ENCODE data around the gene GMDS. TPM values are rescaled to one million over a fixed set of nuclear protein-coding genes. Genes with fewer than 3 reads are reported as not detected.

The GMDS gene
- total and polyA plus RNA-seq, 2 experiments from 2014 or later = 30.1 to 36.5 TPM

DNA sequence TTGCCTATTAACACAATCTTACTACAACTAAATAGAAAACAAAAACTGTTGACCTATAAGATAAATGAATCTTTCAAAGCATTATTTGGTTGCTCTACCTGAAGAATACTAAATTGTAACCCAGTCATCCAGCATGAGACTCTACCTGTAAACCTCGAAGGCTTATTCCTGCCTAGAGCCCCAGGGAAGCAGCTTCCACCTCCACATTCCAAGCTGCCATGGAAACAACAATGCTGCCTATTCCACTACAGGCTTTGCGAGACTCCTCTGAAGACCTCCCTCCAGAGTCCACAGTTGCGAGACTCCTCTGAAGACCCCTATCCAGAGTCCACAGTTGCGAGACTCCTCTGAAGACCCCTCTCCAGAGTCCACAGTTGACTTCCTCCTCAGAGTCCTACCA is 15.7 kb downstream of the GMDS start:
- Mint-ChIP-seq H3K4me1 (peaks cover 50% of the 10 kb centered on the region), H3K27ac (peak overlapping the region; percentile 35; the same call in 1 of the 2 replicates), H3K9me3 (no peaks in the 10 kb centered on the region), H3K27me3 (ENCODE audit: insufficient read depth, low read depth, poor library complexity) (peaks cover 2% of the 10 kb centered on the region), H3K36me3 (ENCODE audit: low read depth) (no peaks in the 10 kb centered on the region), H3K4me3 (peak overlapping the region; percentile 37; the same call in 1 of the 3 replicates)
- TF ChIP-seq ZNF114 (CRISPR knock-in tag; IDR thresholded peaks at IDR 0.05) (no peak), NANOG (IDR thresholded peaks at IDR 0.05; ENCODE audit: borderline replicate concordance) (no peak), STAT1 (IDR thresholded peaks at IDR 0.05; ENCODE audit: unreplicated experiment) (no peak), EZH2phosphoT487 (IDR thresholded peaks at IDR 0.05; ENCODE audit: unreplicated experiment) (no peak), ZNF331 (CRISPR knock-in tag; IDR thresholded peaks at IDR 0.05; ENCODE audit: low read depth) (no peak), JUNB (IDR thresholded peaks at IDR 0.05; ENCODE audit: unreplicated experiment) (no peak), POLR2AphosphoS5 (IDR thresholded peaks at IDR 0.05; ENCODE audit: low read depth) (no peak), EZH2 (IDR thresholded peaks at IDR 0.05; ENCODE audit: low read depth, unreplicated experiment) (no peak), CREB1 (CRISPR knock-in tag; IDR thresholded peaks at IDR 0.05; ENCODE audit: low read depth) (no peak)
- TF ChIP-seq, protein P1, sequence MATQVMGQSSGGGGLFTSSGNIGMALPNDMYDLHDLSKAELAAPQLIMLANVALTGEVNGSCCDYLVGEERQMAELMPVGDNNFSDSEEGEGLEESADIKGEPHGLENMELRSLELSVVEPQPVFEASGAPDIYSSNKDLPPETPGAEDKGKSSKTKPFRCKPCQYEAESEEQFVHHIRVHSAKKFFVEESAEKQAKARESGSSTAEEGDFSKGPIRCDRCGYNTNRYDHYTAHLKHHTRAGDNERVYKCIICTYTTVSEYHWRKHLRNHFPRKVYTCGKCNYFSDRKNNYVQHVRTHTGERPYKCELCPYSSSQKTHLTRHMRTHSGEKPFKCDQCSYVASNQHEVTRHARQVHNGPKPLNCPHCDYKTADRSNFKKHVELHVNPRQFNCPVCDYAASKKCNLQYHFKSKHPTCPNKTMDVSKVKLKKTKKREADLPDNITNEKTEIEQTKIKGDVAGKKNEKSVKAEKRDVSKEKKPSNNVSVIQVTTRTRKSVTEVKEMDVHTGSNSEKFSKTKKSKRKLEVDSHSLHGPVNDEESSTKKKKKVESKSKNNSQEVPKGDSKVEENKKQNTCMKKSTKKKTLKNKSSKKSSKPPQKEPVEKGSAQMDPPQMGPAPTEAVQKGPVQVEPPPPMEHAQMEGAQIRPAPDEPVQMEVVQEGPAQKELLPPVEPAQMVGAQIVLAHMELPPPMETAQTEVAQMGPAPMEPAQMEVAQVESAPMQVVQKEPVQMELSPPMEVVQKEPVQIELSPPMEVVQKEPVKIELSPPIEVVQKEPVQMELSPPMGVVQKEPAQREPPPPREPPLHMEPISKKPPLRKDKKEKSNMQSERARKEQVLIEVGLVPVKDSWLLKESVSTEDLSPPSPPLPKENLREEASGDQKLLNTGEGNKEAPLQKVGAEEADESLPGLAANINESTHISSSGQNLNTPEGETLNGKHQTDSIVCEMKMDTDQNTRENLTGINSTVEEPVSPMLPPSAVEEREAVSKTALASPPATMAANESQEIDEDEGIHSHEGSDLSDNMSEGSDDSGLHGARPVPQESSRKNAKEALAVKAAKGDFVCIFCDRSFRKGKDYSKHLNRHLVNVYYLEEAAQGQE (IDR thresholded peaks at IDR 0.05; ENCODE audit: unreplicated experiment) = no peak
- TF ChIP-seq, protein P2, sequence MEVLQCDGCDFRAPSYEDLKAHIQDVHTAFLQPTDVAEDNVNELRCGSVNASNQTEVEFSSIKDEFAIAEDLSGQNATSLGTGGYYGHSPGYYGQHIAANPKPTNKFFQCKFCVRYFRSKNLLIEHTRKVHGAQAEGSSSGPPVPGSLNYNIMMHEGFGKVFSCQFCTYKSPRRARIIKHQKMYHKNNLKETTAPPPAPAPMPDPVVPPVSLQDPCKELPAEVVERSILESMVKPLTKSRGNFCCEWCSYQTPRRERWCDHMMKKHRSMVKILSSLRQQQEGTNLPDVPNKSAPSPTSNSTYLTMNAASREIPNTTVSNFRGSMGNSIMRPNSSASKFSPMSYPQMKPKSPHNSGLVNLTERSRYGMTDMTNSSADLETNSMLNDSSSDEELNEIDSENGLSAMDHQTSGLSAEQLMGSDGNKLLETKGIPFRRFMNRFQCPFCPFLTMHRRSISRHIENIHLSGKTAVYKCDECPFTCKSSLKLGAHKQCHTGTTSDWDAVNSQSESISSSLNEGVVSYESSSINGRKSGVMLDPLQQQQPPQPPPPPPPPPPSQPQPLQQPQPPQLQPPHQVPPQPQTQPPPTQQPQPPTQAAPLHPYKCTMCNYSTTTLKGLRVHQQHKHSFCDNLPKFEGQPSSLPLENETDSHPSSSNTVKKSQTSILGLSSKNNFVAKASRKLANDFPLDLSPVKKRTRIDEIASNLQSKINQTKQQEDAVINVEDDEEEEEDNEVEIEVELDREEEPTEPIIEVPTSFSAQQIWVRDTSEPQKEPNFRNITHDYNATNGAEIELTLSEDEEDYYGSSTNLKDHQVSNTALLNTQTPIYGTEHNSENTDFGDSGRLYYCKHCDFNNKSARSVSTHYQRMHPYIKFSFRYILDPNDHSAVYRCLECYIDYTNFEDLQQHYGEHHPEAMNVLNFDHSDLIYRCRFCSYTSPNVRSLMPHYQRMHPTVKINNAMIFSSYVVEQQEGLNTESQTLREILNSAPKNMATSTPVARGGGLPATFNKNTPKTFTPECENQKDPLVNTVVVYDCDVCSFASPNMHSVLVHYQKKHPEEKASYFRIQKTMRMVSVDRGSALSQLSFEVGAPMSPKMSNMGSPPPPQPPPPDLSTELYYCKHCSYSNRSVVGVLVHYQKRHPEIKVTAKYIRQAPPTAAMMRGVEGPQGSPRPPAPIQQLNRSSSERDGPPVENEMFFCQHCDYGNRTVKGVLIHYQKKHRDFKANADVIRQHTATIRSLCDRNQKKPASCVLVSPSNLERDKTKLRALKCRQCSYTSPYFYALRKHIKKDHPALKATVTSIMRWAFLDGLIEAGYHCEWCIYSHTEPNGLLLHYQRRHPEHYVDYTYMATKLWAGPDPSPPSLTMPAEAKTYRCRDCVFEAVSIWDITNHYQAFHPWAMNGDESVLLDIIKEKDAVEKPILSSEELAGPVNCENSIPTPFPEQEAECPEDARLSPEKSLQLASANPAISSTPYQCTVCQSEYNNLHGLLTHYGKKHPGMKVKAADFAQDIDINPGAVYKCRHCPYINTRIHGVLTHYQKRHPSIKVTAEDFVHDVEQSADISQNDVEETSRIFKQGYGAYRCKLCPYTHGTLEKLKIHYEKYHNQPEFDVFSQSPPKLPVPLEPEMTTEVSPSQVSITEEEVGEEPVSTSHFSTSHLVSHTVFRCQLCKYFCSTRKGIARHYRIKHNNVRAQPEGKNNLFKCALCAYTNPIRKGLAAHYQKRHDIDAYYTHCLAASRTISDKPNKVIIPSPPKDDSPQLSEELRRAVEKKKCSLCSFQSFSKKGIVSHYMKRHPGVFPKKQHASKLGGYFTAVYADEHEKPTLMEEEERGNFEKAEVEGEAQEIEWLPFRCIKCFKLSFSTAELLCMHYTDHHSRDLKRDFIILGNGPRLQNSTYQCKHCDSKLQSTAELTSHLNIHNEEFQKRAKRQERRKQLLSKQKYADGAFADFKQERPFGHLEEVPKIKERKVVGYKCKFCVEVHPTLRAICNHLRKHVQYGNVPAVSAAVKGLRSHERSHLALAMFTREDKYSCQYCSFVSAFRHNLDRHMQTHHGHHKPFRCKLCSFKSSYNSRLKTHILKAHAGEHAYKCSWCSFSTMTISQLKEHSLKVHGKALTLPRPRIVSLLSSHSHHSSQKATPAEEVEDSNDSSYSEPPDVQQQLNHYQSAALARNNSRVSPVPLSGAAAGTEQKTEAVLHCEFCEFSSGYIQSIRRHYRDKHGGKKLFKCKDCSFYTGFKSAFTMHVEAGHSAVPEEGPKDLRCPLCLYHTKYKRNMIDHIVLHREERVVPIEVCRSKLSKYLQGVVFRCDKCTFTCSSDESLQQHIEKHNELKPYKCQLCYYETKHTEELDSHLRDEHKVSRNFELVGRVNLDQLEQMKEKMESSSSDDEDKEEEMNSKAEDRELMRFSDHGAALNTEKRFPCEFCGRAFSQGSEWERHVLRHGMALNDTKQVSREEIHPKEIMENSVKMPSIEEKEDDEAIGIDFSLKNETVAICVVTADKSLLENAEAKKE (CRISPR knock-in tag; IDR thresholded peaks at IDR 0.05) = no peak
- TF ChIP-seq, protein P3, sequence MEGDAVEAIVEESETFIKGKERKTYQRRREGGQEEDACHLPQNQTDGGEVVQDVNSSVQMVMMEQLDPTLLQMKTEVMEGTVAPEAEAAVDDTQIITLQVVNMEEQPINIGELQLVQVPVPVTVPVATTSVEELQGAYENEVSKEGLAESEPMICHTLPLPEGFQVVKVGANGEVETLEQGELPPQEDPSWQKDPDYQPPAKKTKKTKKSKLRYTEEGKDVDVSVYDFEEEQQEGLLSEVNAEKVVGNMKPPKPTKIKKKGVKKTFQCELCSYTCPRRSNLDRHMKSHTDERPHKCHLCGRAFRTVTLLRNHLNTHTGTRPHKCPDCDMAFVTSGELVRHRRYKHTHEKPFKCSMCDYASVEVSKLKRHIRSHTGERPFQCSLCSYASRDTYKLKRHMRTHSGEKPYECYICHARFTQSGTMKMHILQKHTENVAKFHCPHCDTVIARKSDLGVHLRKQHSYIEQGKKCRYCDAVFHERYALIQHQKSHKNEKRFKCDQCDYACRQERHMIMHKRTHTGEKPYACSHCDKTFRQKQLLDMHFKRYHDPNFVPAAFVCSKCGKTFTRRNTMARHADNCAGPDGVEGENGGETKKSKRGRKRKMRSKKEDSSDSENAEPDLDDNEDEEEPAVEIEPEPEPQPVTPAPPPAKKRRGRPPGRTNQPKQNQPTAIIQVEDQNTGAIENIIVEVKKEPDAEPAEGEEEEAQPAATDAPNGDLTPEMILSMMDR (conservative IDR thresholded peaks at IDR 0.05; ENCODE audit: low read depth in 2 of 2) = no peak
- TF ChIP-seq, protein P4, sequence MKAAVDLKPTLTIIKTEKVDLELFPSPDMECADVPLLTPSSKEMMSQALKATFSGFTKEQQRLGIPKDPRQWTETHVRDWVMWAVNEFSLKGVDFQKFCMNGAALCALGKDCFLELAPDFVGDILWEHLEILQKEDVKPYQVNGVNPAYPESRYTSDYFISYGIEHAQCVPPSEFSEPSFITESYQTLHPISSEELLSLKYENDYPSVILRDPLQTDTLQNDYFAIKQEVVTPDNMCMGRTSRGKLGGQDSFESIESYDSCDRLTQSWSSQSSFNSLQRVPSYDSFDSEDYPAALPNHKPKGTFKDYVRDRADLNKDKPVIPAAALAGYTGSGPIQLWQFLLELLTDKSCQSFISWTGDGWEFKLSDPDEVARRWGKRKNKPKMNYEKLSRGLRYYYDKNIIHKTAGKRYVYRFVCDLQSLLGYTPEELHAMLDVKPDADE (IDR thresholded peaks at IDR 0.05) = no peak
- no peaks in the 10 kb centered on the region for H3F3A ChIP-seq (replicated peaks; ENCODE audit: low read depth)
- no peaks in the 10 kb centered on the region for H3K36me3 ChIP-seq (ENCODE audit: insufficient read depth)
- peaks cover 17% of the 10 kb centered on the region; the same call in 1 of the 2 replicates for H3K4me1 ChIP-seq (ENCODE audit: insufficient read depth)
- no peak overlapping the region for H2AFZ ChIP-seq
- H3K79me2 ChIP-seq (replicated peaks; ENCODE audit: insufficient read depth) = peaks cover 85% of the 10 kb centered on the region
- no peaks in the 10 kb centered on the region for H3K27me3 ChIP-seq (ENCODE audit: insufficient read depth)
- no peaks in the 10 kb centered on the region for H4K20me1 ChIP-seq (replicated peaks; ENCODE audit: insufficient read depth)
- H3K4me2 ChIP-seq = peak overlapping the region; percentile 18; the same call in 1 of the 2 replicates
- no peak overlapping the region for H3K27ac ChIP-seq (ENCODE audit: low read depth)
- DNase-seq (ENCODE audit: low spot score) (peak; percentile 77), ATAC-seq (peak; percentile 90)
- no peaks in the 10 kb centered on the region for H3K9me2 ChIP-seq (ENCODE audit: insufficient read depth)
- no peak overlapping the region for H3K4me3 ChIP-seq
